Mucosa of gallbladder (tissue), 1 donor: Measurements from ENCODE around the gene FNDC1. TPM values are rescaled to one million over a fixed set of nuclear protein-coding genes. Genes with fewer than 3 reads are reported as not detected.

Source experiments
- DNase-seq: peaks from one replicate; pipeline ENCODE4 v3.0.0-alpha.2; 2020; ENCODE audit warnings: low spot score
- total RNA-seq: library from RNA; stranded (reverse); gene quantifications from one replicate; pipeline ENCODE4 v1.2.1, GENCODE V29; 2021
- donor health status: DM: no; HTN: no; CAD: no.

FNDC1 gene
- total RNA-seq, 1 donor from 2014 or later, result 2.3 TPM

DNA sequence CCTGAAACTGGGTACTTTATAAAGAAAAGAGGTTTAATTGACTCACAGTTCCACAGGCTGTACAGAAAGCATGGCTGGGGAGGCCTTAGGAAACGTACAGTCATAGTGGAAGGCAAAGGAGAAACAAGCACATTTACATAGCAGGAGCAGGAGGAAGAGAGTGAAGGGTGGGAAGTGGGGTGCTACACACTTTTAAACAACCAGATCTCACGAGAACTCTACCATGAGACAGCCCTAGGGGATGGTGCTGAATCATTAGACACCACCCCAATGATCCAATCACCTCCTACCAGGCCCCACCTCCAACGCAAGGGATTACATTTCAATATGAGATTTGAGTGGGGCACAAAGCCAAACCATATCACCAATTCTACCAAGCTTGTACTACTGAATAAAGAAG lies 7.4 kb upstream of the FNDC1 start:
- DNase-seq, result no peak

DNA sequence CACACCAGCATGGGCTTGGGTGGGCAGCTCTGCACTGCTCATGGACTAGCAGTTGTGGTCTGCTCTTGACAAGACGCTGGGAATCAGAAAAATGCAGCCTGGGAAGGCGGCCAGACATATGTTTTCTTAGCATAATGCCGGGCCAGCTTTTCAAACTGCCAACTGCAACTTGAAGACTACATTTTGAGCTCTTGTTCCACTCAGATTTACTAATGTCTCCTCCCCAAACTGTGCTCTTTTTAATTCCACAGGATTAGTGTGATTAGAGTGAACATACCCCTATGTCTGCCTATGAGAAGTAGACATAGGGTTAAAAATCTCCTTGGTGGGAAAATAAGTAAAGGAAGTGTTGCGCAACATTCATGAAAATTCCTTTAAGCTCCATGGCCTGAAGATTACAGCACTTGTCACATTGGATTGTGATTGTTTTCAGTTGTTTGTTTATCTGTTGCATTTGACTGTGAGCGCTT lies 5.3 kb upstream of the FNDC1 start:
- no peak for DNase-seq

DNA sequence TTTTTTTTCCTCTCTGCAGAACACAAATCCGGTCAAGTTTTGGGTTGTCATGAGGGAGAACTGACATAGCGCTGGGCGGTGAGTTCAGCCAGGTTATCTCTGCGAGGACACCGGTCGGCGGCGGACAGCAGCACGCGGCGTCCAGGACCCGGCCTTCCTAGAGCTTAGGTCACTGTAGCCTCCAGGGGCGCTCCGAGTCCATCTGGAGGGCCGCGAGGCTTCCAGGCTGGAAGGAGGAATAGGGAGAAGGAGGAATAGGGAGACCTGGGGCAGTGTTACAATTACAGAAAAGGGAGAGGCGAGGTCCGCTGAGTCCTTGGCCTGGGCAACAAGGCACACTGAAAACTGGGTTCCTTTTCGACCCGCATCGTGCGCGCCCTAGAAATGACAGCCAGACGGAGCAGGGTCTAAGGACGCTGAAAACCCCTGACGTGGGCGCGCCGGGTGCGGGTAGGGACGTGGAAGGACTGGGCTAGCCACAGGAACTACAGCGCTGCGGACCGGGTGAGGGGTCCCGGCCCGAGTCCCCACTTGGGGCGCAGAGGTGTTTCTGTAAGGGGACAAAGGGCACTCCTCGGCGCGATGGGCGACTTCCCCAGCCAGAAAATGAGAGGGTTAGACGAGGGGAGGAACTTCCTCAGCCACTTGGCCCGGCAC lies 536 bp upstream of the FNDC1 start:
- no peak for DNase-seq

DNA sequence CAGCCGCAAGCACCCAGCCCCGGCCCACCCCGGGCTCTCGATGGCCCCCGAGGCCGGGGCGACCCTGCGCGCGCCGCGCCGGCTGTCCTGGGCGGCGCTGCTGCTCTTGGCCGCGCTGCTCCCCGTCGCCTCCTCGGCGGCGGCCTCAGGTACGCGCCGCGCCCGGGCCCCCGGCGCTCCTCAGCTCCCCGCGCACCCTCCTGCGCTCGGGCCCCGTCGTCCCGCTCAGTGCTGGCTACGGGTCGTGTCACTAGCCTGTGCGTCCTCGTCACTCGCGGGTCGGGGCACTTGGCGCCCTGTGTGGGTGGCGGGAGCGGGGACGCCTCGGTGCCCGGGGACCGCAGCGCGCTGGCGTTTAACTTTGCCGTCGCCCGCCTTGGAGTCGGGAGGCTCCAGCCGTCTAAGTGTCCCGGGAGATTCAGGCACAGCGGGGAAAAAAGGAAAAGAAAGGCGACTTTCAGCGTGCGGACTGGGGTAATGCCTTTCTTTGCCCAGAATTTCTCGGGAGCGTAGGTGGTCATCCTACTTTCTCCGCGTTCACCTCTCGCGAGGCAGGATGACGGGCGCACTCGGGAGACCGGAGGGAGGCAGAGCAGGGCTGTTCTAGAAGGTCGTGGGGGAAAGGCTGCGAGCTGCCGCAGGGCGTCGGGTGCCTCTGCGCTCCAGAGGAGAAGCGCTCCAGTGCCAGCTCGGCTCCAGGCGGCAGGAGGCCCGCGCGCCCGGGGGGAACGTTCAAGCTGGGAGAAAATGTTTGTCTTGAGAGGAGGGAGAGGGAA lies 545 bp downstream of the FNDC1 start:
- DNase-seq, result no peak

DNA sequence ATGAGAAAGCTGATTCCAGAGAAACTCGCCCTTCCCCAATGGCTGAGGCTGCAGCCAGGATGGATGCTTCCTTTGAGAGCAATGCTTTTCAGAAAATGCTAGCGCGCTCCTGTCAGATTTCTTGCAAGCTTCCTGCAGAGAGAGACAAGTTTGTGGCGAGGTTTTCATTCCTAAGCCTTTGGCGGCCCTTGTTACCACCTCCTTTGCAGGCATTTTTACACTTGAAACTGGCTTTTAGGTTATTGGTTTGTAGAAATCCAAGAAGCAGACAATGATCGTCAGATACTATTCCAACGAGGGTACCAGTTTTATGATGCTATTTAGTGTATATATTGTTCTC lies 1.1 kb downstream of the FNDC1 start:
- no peak for DNase-seq

DNA sequence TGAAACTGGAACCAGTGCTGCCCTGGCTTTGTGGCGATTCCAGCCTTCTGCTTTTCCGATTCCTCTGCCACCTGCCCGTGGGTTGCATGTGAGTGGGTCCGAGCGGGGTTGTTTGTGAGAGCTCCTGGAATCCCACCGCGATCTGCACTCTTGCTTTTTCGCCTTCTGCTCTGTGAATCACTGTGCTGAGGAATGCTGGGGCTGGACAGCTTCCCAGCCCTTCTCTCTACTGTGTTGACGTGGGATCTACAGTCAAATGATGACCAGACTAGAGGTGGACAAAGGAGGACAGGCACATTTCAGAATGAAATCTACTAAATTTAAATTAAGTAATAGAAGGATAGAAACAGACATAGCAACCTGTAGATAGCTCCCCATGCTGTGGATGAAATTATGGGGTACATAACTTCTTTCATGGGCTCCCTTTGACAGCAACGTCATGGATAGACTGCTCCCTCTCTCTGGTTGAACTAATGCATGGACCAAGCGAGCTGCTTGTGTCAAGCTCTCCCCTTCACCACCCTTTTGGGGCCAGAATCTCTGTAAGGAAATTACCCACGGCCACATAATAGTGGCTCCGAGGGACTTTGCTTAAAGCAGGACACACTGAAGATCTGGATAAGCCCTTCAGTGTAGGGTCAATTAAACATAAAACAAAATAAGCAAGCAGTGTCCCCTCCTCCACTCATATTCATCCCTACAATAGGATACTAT lies 2.0 kb downstream of the FNDC1 start:
- no peak for DNase-seq

DNA sequence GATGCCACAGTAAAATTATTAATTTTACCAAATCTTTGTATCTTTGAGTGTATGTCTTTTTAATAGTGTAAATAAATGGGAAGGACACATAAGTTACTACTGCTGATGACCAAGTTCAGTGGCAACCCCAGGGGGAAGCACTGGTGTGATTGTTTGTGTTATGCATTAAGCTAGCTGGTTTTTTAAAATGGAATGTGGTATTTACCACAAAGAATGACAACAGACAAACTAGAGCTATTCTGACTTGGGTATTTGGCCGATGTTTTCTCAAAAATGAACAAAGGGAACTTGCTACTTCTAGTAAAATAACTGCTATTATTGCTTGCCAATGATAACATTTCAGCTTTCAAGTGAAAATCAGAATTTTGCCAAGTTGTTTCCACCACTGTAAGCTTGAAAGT lies 2.9 kb downstream of the FNDC1 start:
- no peak for DNase-seq

DNA sequence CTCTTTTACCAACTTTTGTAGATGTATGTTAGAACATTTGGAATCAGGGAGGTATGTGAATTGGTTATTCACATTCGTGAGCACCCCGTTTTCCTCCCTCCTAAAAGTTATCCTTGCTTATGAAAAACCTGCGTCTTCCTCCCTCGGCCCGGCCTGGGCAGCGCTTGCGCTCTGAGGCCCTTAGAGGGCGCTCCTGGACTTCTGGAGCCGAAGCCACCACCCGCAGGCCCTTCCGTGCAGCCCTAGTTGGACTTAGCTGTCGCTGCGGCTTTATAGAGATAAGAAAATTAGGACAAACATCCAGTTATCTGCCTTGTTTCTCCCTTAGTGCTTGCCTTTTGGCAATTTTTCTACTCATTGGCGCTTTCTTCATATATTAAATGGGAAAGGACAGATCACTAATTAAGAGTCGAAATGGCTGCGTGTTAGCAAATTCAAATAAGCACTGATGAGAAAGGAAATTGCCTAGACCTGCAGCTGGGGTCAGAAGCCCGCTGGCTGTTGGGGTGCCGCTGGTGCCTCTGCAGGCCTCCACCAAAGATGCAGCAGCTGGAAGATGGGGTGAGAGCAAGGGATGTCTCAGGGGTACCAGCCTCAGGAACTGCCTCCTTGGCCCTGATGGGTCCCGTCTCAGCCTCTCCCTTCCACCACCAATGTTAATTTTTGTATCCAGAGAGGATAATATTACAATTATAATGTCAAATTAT lies 5.2 kb downstream of the FNDC1 start:
- DNase-seq, result peak; percentile 75

DNA sequence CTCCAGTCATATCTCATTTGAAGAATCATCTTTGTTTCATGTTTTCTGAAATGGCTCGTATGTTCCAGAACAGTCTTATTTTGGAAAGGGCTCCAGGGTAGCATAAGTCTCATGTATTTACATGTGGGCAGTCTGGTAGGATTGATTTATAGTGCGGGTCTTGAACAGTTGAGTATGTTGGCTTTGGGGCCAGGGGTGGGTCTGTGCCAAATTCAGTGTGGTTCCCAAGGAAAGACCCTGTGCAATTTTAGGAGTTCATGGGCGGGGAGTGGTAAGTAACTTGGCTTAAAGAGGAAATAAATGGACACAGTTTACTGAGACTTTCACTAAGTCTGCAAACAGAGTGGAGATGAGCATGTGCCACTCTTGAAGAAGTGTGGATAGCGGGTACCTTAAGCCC lies 7.7 kb downstream of the FNDC1 start:
- no peak for DNase-seq

DNA sequence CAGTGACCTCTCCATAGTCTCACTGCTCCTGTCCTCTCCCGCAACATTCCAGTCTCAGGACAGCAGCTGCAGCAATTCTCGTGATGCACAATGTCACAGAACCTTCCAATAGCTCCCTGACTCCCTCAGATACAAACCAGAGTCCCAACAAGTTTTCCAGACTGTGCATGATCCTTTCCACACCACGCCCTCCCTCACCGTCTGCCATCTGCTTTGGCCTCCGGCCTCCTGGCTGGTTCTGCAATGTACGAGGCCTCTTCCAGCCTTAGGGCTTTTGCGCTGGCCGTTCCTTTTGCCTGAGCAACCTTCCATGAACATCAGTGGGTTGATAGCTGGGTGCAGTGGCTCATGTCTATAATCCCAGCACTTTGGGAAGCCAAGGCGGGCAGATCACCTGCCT lies 9.6 kb downstream of the FNDC1 start:
- peak; percentile 19 for DNase-seq

DNA sequence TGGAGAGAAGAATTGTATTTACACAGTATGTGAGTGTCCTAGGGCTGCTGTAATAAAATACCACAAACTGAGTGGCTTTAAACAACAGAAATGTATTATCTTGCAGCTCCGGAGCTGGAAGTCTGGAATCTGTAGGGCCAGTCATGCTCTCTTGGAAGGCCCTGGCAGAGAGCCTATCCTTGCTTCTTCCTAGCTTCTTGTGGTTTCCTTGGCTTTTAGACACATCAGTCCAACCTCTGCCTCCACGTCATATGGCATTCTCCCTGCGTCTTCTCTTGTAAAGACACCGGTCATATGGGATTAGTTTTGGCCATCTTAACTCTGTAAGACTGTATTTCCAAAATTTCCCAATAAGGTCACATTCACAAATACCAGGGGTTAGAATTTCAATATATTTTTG lies 10.8 kb downstream of the FNDC1 start:
- DNase-seq, result no peak

DNA sequence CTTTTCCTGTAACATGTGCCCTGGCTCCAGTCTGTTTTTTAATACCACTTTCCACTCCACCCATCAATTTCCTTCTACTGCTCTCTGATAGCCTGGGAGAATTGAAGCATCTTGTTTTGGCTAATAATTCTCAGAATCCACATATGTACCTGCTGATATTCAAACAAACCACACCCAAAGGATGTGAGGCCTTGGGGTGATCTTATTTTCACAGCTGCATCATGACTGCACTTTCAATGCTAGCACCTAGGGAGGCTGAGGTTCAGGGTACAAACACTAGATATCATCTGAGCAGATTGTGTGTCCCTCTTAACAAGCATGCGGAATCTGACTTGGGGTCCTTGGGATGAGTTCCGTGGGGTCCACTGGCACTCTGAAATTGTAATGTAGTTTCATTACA lies 12.7 kb downstream of the FNDC1 start:
- DNase-seq, result no peak

DNA sequence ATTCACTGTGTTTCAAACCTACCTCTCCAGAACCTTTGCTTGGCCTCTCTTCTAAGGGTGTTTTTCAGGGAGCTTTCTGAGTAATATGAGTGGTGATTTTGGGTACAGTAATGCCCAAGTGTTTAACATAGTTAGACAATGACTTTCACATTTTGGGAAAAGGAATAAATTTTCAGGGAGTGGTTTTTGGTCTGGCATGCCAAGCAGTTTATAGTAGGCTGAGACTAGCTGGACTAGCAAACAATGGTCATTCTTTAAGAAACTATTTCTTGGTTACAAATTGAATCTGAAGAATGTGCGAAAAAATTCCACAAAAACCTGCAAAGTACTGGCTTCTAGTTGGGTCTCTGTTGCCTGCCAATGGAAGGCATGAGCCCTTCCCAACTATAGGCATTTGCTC lies 15.4 kb downstream of the FNDC1 start:
- no peak for DNase-seq

DNA sequence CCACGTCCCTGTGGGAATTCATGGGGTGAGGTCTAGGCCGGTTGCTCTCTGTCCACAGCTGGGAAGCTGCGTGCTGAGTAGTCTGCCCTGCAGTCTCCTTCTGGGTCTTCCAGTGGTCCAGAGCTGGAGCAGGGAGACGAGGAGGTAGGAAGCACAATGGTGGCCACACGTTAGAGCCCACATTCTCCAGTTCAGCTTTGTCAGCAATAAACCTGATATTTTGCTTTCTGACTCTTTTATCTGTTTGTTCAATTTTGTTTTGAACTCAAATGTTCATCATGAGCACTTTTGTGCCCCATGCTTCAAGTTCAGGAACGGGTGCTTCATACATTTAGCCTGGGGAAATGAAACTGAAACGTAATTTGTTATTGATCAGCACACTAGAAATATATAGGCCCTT lies 21.3 kb downstream of the FNDC1 start:
- DNase-seq, result no peak

DNA sequence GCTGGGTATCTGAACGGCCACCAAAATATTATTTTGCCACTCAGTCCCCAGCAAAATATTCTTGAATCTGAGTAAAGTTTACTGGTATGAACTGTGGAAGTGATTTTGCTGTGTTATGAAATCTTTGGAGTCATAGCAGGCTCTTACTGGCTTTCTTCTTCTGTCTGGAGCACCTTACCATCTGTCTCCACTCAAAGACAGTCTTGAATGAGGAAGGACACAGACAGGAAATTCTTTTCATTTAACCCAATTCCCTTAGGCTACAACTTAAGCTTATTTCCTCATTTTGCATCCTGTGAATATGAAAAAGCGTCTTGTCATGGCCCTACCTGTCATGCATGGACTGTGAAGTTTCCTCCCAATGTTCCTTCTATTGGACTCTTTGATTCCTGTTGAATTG lies 24.7 kb downstream of the FNDC1 start:
- DNase-seq, result no peak

DNA sequence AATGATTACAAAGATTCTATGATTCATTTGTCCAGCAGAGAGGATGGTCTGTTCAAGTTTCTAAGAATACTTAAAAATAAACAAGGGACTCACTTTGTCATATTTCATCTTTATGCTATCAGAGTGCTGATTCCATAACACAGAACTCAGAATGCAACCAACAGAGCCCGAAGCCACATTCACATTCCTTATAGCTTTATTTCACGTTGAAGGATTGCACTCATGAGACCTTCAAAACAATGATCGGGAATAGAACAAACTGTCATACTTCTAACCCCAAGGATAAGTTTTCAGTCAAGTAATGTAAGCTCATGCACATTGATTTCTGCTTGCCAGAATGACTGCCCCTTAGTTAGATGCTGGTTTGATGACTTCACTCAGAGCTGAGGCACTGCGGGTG lies 25.2 kb downstream of the FNDC1 start:
- DNase-seq, result no peak

DNA sequence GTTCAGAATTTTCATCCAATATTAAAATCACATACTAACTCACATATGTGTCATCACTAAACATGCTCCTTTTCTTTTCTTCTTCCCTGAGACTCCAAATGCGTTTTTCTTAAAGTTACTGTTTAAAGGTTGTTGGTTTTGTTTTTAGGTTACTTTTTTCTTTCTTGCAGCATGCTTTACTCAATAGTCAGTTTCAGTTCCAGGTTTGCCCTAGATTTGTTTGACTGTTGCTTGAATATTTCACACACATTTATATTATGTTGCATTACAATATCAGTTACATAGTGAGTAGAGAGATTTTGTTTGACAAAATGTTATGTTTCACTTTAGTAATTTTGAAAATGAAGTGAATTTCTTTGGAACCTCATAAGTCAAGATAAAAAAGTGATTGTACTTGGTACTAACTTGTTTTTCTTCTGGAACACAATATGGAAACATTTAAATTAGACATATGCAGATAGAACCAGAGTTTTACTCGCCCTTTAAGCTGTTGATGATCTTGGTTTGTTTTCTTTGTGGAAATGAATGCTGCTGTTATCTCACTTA lies 27.3 kb downstream of the FNDC1 start:
- no peak for DNase-seq

DNA sequence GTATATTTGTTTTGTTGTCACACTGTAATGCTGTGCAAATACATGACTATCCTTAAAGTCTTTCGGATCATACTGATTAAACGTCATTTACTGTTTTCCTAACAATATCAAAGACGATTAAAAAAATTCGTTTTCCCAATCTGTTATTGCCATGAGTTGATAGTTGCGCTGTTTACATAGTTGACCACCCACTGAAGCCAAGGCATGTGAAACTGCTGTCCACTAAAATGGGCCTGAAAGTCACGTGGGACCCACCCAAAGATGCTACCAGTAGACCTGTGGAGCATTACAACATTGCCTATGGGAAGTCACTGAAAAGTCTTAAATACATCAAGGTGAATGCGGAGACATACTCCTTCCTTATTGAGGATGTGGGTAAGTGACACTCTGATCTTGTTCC lies 28.1 kb downstream of the FNDC1 start:
- DNase-seq, result no peak

DNA sequence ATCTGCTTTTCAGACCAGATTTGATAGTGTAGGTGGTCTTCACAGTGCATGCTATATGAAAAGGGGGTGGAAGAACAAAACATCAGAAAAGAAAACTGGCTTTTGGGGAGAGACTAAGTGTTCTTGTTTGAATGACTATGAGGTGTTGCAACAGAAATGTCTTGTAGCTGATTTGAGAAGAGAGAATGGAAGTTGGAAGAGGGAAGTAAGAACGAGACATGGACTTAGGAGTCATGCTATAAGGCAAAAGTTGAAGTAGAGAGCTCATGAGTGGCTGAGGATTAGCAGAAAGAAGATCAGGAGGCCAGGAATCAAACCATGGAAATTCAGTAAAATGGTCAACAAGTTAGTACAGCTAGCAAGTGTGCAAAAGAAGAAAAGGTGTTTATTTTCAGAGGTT lies 32.1 kb downstream of the FNDC1 start:
- DNase-seq, result no peak

DNA sequence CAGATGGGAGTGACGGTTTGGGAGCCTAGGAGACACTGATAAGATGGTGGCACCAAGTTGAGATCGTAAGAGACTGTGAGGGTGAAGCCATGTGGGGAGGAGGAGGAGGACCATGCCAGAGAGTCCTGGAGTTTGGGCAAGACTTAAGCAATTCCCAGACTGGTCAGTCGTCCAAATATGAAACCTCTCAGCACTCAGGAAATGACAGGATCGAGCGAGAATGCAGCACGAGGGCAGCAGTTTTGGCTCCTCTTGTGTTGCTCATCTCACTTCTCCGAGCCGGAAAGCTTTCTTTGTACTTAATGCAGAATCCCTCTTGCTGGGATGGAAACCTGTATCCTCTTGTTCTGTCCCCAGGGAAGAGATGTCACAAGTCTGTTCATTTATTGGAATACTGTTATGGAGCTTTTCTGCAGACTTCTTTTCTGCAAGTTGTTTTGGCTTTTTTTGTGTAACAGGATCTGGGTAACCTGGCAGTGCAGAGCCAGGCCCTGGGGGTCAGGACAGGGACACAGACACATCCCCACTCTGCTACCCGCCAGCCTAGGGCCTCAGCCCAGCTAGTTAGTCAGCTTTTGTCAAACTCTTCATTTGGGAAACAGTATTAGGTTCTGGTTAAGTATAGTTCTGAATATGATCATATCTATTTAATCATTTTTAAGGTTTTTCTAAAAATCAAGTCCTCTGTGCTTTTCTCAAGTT lies 34.3 kb downstream of the FNDC1 start:
- peak; percentile 25 for DNase-seq

DNA sequence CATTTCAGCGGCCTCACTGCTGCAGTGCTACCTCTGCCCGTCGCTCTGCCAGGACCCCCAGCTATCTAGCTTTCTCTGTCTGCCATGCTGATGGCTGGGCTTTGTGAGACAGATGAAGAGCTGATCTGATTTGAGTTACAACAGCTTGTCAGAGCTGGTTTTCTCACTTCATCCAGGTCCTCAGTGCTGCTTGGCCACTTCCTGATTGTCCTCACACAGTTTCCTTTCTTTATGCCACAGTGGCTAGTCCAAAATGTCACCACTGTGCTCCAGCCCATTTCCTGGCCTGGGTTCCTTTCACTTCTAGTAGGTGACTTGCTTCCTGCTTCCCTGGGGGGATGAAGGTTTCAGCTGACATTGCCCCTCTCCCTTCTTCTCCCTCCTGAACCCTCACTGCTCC lies 35.4 kb downstream of the FNDC1 start:
- no peak for DNase-seq

DNA sequence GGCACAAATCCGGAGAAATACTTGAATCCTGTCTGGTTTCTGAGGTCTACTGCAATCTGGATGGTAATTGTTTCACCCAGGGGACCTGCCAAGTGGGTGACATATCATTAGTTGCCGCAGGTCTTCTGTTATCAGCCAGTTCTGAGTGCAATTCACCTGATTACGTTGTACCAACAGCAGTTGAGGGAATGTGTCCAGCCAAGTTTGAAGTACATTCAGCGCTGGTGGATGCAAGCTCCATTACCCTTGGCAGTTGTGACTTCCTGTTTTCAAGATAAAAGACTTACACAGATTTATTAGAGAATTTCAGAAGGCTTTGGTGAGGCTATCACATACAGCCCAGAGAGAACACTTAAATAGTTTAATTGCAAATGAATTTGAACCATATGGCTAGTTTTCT lies 42.8 kb downstream of the FNDC1 start:
- DNase-seq, result no peak
